GM12875 (cell line): ENCODE results near the gene FAM9C.

ENCODE experiments used
- H3K4me3 ChIP-seq: one replicate; pipeline ENCODE4 v1.5.1; 2011; ENCODE audit warnings: low read depth, low read length, control low read depth
- CTCF ChIP-seq: IDR thresholded peaks from 2 replicates; pipeline ENCODE4 v1.5.1; 2011; ENCODE audit warnings: low read depth, mild to moderate bottlenecking, control low read depth, inconsistent platforms, low read length, moderate library complexity, borderline replicate concordance; ENCODE audit not compliant: insufficient read depth

The FAM9C gene

GRCh38 chrX:13047759-13048158, 3.3 kb upstream of the FAM9C start:
- TF ChIP-seq CTCF: no peak
- H3K4me3 ChIP-seq: no peak overlapping the region

DNA sequence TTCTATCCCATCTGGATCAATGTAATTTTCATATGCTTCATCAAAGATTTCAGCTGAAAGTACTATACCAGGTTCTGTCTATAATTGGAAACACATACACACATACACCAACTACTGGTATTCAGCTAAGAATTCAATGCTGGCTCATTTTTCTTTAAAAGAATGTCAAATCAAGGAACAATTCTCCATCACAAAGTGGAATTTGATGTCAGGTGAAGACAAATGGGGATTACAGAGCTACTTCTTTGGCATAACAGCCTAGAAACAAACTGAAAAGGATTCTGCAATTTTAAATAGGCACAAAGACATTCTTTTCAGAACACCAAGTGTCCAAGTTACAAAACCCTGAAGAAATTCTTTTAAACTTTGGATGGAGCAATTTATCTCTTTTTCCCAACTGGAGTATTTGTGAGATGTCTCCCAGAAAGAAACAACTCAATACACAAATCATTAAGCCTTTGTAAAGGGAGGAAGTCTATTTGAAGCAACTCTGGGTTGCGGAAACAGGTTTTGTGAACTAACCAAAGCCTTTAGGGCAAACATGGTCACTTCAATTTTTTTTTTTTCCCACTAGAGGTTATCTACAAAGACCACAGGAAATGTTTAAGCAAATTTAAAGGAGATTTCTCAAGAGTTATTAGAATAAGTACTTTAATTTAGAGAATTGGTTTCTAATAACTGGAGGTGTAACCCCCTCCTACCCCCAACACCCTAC, 1.9 kb upstream of the FAM9C start:
- no peak for TF ChIP-seq CTCF
- H3K4me3 ChIP-seq: no peak overlapping the region

- no peak overlapping the region for H3K4me3 ChIP-seq
- TF ChIP-seq CTCF: no peak
Measured at GRCh38 chrX:13043938-13044337, 482 bp downstream of the FAM9C start.

- TF ChIP-seq CTCF: no peak
- no peak overlapping the region for H3K4me3 ChIP-seq
Measured at GRCh38 chrX:13043138-13043537, 1.3 kb downstream of the FAM9C start.

DNA sequence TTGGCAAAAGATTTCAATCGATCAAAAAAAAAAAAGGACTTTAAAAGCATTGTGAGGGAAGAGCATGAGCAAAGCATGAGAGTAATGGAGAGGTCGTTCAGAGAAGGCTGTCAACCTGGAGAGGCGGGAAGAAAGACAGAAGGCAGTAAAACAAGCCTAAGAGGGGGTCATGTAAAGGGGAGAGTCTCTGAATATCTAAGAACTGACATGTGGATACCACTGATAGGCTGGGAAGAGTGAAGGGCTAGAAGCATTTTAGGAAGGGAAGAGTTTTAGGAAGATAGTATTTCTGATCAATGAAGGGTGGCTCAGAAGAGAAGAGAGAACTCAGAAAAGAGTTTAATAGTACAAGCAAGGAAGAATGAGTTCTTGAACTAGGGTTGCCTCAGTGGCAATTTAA, 7.5 kb downstream of the FAM9C start:
- no peak for TF ChIP-seq CTCF
- no peak overlapping the region for H3K4me3 ChIP-seq

- no peak for TF ChIP-seq CTCF
- H3K4me3 ChIP-seq: no peak overlapping the region
Measured at GRCh38 chrX:13033193-13033592, 11.2 kb downstream of the FAM9C start.
